ENCODE data around the gene EPG5.
"Not testable (repeated sequence)": the region's sequence is repeated elsewhere in the genome, so short reads cannot be mapped to it uniquely, and the experiment has no call there.

Gene EPG5

GRCh38 chr18:45978084-45978483 is 11.0 kb upstream of the EPG5 start:
- no peak for DNase-seq (ENCODE audit: low read depth in 2 of 2)

DNA sequence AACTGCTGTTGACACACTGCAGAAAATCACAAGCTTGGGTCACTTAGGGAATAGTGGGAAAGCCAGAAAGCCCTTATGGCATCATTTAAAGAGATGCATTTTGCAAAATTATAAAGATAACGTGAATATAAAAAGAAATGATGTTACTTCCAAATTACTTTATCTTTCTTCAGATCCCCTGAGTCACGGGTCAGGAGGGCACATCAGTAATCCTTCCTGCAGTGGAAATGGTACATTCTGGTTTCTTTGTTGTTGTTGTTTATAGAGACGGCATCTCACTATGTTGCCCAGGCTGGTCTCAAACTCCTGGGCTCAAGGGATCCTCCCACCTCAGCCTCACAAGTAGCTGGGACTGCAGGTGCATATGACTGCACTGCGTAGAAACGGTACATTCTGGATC is 9.8 kb upstream of the EPG5 start:
- DNase-seq (ENCODE audit: low read depth in 2 of 2) = no peak

GRCh38 chr18:45976566-45976965 is 9.4 kb upstream of the EPG5 start:
- DNase-seq (ENCODE audit: low read depth in 2 of 2) = no peak

- peak; percentile 80 to 81 for DNase-seq (ENCODE audit: low read depth in 2 of 2)
Measured at GRCh38 chr18:45974088-45974536, 7.0 kb upstream of the EPG5 start.

DNA sequence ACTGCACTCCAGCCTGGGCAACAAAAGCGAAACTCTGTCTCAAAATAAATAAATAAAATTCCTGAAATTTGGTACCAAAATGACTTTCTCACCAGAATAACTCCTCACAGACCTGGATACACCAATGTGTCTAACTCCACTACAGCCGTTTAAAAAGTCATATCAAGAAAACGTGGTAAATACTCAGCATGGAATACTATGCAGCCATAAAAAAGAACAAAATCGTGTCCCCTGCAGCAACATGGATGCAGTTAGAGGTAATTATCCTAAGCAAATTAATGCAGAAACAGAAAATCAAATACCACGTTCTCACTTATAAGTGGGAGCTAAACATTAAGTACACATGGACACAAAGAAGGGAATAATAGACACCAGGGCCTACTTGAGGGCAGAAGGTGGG is 2.2 kb downstream of the EPG5 start:
- DNase-seq (ENCODE audit: low read depth in 2 of 2) = not testable (repeated sequence)

DNA sequence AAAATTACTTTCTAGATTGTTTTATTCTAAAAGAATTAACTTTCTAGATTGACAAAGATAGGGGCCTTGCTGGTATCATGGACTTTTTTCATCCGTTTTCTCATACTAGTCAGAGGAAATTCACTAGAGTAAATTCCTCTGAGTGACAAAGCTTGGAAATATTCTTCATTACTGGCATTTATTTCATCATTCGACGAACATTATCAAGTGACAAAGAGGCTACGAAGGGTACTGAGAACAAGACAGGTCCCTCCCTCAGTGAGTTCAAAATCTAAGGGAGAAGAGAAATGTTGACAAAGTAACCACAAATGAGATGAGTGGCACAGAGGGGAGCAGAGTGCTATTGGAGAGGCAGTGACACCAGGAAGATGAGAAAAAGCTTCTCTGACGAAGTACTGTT is 4.3 kb downstream of the EPG5 start:
- DNase-seq (ENCODE audit: low read depth in 2 of 2) = peak in 1 of 2 experiments; percentile 45

DNA sequence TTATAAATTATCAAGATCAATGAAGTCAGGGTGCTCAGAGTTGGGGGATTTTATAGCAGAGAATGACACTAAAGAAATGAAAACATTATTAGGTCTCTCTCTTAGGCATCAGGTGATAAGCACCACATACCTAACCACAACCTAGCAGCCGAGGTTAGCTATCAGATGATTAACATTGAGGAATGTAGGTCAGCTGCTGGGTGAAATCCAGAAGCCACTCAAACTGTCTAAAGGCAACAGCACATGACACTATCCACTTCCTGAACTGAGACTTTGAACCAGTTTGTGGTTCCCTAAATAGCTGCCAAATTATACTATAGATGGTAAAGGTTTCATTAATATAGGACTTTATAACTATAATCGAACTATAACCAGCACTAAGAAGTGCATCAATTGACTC is 4.7 kb downstream of the EPG5 start:
- no peak for DNase-seq (ENCODE audit: low read depth in 2 of 2)

- DNase-seq (ENCODE audit: low read depth in 2 of 2) = not testable (repeated sequence)
Measured at GRCh38 chr18:45959484-45959883, 7.6 kb downstream of the EPG5 start.

GRCh38 chr18:45958730-45959129 is 8.4 kb downstream of the EPG5 start:
- DNase-seq (ENCODE audit: low read depth in 2 of 2) = no peak

GRCh38 chr18:45958027-45958426 is 9.1 kb downstream of the EPG5 start:
- no peak for DNase-seq (ENCODE audit: low read depth in 2 of 2)

DNA sequence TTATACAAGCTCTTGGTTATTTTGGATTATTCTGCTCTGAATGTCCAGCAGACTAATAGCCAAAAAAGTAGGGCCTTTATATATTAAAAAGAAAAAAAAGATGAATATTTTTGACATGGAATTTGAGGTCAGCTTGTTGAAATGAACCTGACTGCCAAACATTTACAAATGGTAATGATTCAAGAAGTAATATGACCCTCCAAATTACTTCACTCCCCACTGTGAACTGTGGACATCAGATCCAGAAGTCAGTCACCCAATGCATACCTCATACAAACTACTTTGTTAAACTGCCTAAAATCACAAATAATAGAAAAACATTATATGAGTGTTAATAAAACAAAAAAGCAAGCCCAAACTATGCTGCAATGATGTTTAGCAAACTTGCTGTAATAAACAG is 10.0 kb downstream of the EPG5 start:
- no peak for DNase-seq (ENCODE audit: low read depth in 2 of 2)

- DNase-seq (ENCODE audit: low read depth in 2 of 2) = peak; percentile 84 to 85
Measured at GRCh38 chr18:45954070-45954934, 12.8 kb downstream of the EPG5 start.

- DNase-seq (ENCODE audit: low read depth in 2 of 2) = peak; percentile 69 to 73
Measured at GRCh38 chr18:45951016-45951714, 16.0 kb downstream of the EPG5 start.

GRCh38 chr18:45945669-45946068 is 21.5 kb downstream of the EPG5 start:
- DNase-seq (ENCODE audit: low read depth in 2 of 2) = no peak

- DNase-seq (ENCODE audit: low read depth in 2 of 2) = no peak
Measured at GRCh38 chr18:45940724-45941123, 26.4 kb downstream of the EPG5 start.

DNA sequence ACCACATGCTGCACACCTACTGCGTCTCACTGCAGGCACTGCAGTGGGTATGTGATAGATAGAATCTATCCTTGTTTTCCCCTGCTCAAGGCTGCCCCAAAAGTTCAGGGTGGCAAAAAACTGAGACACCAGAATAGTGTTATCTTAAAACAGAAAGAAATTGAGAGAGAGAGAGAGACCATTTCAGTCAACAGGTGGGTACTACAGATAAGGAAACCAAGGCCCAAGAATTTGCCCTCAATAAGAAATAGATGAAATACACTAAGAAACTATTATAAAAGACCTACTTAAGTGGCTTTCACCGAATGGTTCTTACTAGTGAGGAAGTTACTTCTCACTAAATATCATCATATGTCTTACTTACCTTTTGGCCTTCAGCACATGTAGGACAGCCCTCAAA is 27.9 kb downstream of the EPG5 start:
- DNase-seq (ENCODE audit: low read depth in 2 of 2) = no peak

DNA sequence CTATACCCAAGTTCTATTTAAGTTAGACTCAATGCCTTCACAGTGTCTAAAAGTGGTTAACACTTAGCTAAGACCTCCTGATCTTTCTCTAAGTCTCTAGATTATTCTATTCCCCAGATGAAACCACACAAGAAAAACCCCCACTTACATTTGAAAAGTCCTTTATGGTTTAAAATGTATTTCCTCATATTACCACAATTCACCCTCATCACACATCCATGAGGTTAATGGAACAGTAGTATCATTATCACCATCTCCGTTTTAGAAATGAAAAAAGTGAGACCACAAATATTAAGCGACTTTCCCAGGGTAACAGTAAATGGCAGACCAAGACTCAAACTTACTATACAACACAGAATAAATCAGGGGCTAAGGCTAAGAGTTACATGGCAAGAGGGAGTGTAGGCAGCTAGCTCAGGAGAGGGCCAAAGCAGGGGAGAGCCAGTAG is 28.6 kb downstream of the EPG5 start:
- no peak for DNase-seq (ENCODE audit: low read depth in 2 of 2)

DNA sequence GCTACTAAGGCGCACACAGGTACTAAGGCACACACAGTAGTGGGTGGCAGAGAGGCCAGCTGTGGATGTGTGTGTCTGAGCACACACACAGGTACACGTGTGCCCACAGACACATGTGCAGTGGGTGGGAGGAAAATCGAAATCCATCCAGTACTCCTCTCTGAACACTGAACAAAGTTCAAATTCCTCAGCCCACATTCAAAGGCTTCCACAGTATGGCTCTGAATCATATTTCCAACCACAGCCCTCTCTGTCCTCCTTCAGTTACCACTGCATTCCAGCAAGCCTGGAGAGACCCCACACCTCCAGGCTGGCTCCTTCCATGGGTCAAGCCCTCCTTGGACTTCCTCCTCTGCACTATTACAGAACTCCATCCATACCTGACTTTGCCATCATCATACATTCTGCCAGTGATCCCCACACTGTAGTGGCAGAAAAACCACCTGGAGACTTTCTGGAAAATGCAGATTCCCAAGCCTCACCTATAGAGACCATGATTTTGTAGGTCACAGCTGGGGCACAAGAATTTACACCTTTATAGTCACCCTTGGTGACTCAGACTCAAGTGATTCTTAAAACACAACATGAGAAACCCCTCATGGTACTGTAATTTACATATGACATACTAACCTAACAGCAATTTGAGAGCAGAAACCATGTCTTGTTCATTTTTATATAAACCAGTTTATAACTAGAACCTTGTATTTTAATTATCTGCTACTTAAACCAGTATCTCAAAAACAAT is 31.4 kb downstream of the EPG5 start:
- DNase-seq (ENCODE audit: low read depth in 2 of 2) = no peak

DNA sequence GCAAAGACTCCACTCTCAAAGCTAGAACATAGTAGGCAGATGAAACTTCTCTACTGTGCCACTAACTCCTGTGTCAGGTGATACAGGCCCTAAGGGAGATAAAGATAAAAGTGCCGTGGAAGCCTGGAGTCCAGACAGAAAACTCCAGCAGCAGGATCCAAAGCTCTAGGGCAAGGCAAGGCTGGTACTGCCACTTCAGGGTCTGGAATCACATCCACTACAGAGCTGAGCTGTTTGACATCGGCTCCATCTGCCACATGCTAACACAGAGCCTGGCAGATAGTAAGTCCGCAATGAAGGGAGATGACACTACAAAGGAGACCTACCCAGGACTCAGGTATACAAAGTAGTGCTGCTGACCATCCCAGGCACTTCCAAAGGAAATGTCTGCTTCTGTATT is 34.4 kb downstream of the EPG5 start:
- DNase-seq (ENCODE audit: low read depth in 2 of 2) = no peak

- no peak for DNase-seq (ENCODE audit: low read depth in 2 of 2)
Measured at GRCh38 chr18:45930963-45931362, 36.2 kb downstream of the EPG5 start.

DNA sequence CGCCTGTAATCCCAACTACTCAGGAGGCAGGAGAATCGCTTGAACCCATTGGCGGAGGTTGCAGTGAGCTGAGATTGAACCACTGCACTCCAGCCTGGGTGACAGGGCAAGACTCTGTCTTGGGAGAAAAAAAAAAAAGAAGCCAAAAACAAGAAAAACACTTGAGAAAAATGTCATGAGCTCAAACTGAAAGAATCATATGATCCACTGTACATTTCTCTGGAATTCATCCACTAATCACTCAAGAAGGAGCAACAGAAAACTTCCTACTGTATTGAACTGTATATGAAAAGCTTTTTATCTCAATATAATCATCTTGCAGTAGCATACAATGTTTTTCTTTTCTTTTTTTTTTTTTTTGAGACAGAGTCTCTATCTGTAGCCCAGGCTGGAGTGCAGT is 40.4 kb downstream of the EPG5 start:
- no peak for DNase-seq (ENCODE audit: low read depth in 2 of 2)

DNA sequence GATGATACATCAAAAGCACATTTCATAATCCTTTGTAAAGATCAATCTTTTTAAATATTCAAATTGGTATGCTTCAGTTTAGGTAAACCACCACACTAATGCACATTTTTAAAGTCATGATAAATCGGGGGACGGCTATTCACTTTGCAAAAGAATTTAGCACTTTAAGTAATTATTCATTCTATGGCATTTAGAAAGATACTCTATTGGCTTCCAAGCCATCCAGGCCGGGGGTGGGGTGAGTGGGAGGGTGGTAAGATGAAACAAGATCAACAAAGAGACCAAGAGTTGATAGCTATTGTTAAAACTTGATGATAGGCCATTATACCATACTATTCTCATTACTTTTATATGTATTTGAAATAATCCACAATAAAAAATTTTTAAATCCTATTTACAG is 41.0 kb downstream of the EPG5 start:
- DNase-seq (ENCODE audit: low read depth in 2 of 2) = no peak
